ENCODE measurements around the gene POU6F1. TPM values are rescaled to one million over a fixed set of nuclear protein-coding genes. Genes with fewer than 3 reads are reported as not detected.

The POU6F1 gene
- total RNA-seq, 4 donors from 2014 or later = 13.3 to 27.2 (median 16.9) TPM

DNA sequence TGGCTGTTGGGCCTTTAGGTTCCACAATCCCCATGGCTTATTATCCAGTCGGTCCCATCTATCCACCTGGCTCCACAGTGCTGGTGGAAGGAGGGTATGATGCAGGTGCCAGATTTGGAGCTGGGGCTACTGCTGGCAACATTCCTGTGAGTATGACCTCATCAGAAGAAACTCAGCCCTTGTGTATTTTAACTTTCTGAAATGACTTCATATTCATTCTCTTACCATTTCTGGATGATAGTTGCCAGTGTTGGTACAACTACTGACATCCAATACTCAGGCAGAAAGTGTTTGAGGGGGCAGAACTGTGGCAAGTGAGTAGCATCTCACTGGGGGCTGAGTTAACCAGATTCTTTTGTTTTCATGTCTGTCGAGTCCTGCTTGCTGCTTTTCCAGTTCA is 23.1 kb upstream of the POU6F1 start:
- no peak for TF ChIP-seq EP300 (IDR thresholded peaks at IDR 0.05)
- no peak for TF ChIP-seq POLR2A (IDR thresholded peaks at IDR 0.05; ENCODE audit: low read depth)
- no peak for TF ChIP-seq POLR2AphosphoS5 (IDR thresholded peaks at IDR 0.05)
- no peak for TF ChIP-seq CTCF (IDR thresholded peaks at IDR 0.05)
- intact Hi-C loops (cut with DNase I) = no loop called here
- peak overlapping the region in 3 of 4 donors; percentile 16 to 94 (median 24) for H3K27ac ChIP-seq (replicated peaks in 1 of 4)

DNA sequence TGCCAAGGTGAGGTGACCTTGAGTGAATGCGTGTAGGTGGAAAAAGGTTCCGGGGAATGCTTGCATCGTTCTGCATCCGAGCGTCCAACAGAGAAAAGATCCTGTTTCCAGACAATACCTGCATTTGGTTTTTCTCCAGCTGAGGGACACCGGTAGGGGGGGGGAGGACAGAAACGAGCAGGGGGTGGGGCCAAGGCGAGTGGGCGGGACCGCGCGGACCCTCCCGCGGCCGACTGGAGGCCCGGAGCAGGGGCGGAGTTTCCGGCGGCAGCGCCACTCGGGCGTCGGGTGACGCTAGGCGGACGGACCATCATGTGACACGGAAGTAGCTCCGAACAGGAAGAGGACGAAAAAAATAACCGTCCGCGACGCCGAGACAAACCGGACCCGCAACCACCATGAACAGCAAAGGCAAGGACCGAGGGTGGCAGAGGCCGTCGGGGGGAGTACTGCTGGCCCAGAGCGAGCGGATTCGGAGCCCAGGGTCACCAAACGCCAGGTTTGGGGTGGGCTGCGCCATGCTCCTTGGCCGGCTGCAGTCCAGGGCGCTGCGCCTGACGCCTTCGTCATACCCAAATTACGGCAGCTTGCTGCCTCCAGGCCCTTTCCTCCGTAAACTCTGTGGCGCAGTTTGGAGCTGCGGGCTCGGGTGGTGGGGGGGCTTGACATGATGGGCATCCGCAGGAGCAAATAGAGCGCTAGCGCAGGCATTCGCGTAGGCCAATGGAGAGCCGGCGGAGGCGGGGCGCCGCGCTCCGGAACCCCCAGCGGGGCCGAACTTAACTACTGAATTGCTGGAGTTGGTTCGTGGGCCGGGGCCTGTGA is 20.9 kb upstream of the POU6F1 start, which contains the start of gene DAZAP2:
TSS of gene DAZAP2 (plus strand) at position 317 of the 825 bp plus-strand sequence. CDS start at position 399, 82 bp downstream.
- Histone ChIP-seq H3K36me3 (peaks cover 24 to 40% (median 36%) of the 10 kb centered on the region in 4 donors), H3K4me3 (peak within 1 kb of the TSS; percentile 74 to 96 (median 91)), H3K4me1 (peaks cover 31 to 44% (median 40%) of the 10 kb centered on the region in 4 donors), H3K27me3 (no peaks in the 10 kb centered on the region), H3K9me3 (no peaks in the 10 kb centered on the region), H3K27ac (replicated peaks in 1 of 4) (peak within 1 kb of the TSS; percentile 94 to 100 (median 99))
- DNase-seq (ENCODE audit: extremely low spot score) = peak; percentile 99
- TF ChIP-seq POLR2AphosphoS5 (IDR thresholded peaks at IDR 0.05) (peak; percentile 92 to 99), EP300 (IDR thresholded peaks at IDR 0.05) (no peak), CTCF (IDR thresholded peaks at IDR 0.05) (peak in 2 of 3 experiments; percentile 12 to 42), POLR2A (IDR thresholded peaks at IDR 0.05; ENCODE audit: low read depth) (peak; percentile 94)
- WGBS = 1% methylated on average over 35 of the region's 70 CpGs
- intact Hi-C loops (cut with DNase I) = loop anchor here (2.0 to 5.0 kb wide), 3 partner anchors 20 to 191 kb away; partner anchors contain the start of genes LETMD1, POU6F1 and TFCP2

More for the DNA sequence above, 23.1 kb upstream of the POU6F1 start:
- no peak overlapping the region for H3K4me3 ChIP-seq
- H3K4me1 ChIP-seq = peaks cover 33 to 48% (median 40%) of the 10 kb centered on the region in 4 donors
- no peaks in the 10 kb centered on the region for H3K27me3 ChIP-seq
- WGBS = 79% methylated on average over 2 of the region's 2 CpGs
- DNase-seq (ENCODE audit: extremely low spot score) = no peak
- no peaks in the 10 kb centered on the region for H3K9me3 ChIP-seq
- H3K36me3 ChIP-seq = peaks cover 24 to 59% (median 53%) of the 10 kb centered on the region in 4 donors

- no peaks in the 10 kb centered on the region for H3K27me3 ChIP-seq
- peaks cover 24 to 34% (median 31%) of the 10 kb centered on the region in 4 donors for H3K36me3 ChIP-seq
- no peaks in the 10 kb centered on the region for H3K9me3 ChIP-seq
- DNase-seq (ENCODE audit: extremely low spot score) = no peak
- intact Hi-C loops (cut with DNase I) = loop anchor here (2.0 to 5.0 kb wide), 3 partner anchors 19 to 191 kb away; partner anchors contain the start of genes LETMD1, POU6F1 and TFCP2
- H3K27ac ChIP-seq (replicated peaks in 1 of 4) = peak overlapping the region; percentile 94 to 100 (median 99)
- 11% methylated on average over 10 of the region's 10 CpGs for WGBS
- TF ChIP-seq EP300 (IDR thresholded peaks at IDR 0.05) (no peak), POLR2A (IDR thresholded peaks at IDR 0.05; ENCODE audit: low read depth) (no peak), POLR2AphosphoS5 (IDR thresholded peaks at IDR 0.05) (no peak), CTCF (IDR thresholded peaks at IDR 0.05) (no peak)
- H3K4me3 ChIP-seq = peak overlapping the region; percentile 74 to 96 (median 91)
- H3K4me1 ChIP-seq = peaks cover 31 to 42% (median 38%) of the 10 kb centered on the region in 4 donors
These were observed 20.2 kb upstream of the POU6F1 start for GRCh38 chr12:51238037-51238509.

DNA sequence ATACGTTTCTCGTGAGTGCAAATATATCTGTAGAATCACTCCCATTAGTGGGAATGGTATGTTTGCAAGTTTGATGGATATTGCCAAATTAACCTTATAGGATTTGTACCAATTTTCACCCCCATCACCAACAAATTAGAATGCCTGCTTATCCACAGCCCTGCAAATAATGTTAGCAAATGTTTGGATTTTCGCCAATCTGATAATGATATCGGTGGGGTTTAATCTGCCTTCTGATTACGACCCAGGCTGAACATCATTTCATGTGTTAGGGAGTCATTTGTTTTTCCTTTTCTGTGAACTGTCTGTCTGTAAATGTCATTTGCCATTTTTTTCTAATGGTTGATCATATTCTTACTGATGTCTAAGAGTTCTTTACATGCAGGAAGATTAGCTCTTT is 16.7 kb upstream of the POU6F1 start:
- H3K4me1 ChIP-seq = peaks cover 6 to 8% (median 7%) of the 10 kb centered on the region in 4 donors
- intact Hi-C loops (cut with DNase I) = no loop called here
- no peak overlapping the region for H3K27ac ChIP-seq (replicated peaks in 1 of 4)
- no peaks in the 10 kb centered on the region for H3K36me3 ChIP-seq
- no peaks in the 10 kb centered on the region for H3K9me3 ChIP-seq
- 63% methylated on average over 5 of the region's 5 CpGs for WGBS
- no peak overlapping the region for H3K4me3 ChIP-seq
- DNase-seq (ENCODE audit: extremely low spot score) = no peak
- no peaks in the 10 kb centered on the region for H3K27me3 ChIP-seq
- TF ChIP-seq POLR2A (IDR thresholded peaks at IDR 0.05; ENCODE audit: low read depth) = no peak
- TF ChIP-seq CTCF (IDR thresholded peaks at IDR 0.05) = no peak
- no peak for TF ChIP-seq EP300 (IDR thresholded peaks at IDR 0.05)
- TF ChIP-seq POLR2AphosphoS5 (IDR thresholded peaks at IDR 0.05) = no peak

Measured in esophagus muscularis mucosa (tissue), 4 donors.